DMS 273 (cell line): ENCODE results near the gene SUGP2.
"Not testable (repeated sequence)": the region's sequence is repeated elsewhere in the genome, so short reads cannot be mapped to it uniquely, and the experiment has no call there.

Source experiments
- DNase-seq: peaks from one replicate; lab custom pipeline; 2025; ENCODE audit not compliant: unreplicated experiment; lab: John Stamatoyannopoulos, UW

The SUGP2 gene

DNA sequence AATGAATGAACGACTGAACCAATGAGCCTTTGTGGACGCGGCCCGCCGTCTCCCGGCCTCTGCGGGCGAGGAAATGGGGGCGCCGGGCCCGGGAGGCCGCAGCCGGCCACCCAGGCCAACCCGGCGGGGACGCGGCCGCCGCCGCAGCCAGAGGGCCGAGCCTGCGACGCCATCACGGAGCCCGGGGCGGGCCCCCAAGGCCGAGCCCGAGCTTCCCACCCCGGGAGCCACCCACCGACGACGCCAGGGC lies 216 bp downstream of the SUGP2 start:
- no peak for DNase-seq

DNA sequence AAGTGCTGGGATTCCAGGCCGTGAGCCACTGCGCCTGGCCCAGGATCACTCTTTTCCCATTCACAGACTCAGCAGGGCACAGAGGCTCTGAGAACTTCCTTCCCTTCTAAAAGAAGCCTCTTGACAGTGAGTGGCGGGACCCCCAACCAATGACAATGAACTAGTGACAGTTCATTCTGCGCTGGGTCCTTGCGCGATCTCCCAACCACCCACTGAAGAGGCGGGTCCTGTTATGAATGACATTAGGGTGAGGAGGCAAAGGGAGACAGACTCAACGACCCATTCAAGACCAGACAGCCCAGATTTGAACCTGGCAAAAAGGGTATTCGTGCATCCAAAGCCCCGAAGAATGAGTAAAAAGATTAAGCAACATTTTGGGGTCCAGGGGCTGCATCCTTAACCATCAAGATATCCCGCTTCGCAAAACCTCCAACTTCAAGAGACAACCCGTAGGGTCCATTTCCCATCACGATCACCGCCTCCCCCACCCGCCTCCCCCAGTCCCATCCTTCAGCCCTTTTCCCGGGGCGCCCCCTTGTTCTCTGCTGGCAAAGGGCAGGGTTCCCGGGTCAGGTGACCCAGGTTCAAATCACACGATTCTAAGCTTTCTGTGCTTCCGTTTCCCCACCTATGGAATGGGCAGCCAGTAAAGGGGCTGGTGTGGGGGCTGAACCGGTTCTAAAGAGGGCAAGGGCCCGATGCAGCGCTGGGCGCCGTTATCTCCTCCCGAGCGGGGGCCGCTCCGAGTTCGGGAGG lies 719 bp downstream of the SUGP2 start:
- peak; percentile 72 for DNase-seq

DNA sequence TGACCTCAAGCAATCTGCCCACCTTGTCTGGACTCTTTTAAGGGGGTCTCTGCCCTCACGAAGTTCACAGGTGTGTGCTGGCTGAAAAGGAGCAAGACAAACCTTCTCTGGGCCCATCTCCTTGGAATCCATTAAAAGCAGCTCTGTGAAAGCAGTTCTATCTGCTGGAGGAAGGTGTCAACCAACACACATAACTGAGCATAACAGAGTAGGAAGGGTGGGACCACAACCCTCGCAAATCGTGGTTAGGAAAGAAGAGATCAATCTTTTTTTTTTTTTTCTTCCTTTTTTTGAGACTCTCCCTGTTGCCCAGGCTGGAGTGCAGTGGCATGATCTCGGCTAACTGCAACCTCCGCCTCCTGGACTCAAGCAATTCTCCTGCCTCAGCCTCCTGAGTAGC lies 1.4 kb downstream of the SUGP2 start:
- no peak for DNase-seq

DNA sequence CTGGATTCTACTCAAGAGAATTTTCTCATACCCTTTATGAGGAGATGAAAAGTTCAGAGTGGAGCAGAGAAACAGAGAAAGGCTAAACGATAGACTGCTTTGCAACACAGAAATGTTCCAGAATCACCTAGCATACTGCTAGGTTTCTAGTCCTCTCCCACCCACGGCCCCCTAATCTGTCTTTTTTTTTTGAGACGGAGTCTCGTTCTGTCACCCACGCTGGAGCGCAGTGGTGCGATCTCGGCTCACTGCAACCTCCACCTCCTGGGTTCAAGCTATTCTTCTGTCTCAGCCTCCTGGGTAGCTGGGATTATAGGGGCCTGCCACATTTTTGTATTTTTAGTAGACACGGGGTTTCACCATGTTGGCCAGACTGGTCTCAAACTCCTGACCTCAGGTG lies 4.8 kb downstream of the SUGP2 start:
- DNase-seq, result no peak

DNA sequence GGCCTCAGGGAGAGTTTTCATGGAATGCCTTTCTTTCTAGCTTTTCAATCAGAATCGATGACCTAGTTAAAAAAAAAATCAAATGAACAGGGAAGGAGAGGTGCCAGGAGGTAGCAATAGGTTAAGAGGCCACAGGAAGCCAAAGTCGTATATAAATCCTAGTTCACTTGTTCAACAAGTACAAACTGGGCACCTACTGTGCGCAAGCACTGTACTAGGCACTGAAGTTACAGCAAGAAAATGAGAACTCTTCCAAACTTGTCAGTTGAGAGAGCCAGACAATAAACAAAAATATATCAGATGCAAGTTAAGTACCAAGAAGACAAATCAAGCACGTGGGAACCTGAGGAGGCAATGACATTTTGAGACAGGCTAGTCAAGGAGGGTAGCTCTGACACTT lies 6.1 kb downstream of the SUGP2 start:
- DNase-seq, result no peak

DNA sequence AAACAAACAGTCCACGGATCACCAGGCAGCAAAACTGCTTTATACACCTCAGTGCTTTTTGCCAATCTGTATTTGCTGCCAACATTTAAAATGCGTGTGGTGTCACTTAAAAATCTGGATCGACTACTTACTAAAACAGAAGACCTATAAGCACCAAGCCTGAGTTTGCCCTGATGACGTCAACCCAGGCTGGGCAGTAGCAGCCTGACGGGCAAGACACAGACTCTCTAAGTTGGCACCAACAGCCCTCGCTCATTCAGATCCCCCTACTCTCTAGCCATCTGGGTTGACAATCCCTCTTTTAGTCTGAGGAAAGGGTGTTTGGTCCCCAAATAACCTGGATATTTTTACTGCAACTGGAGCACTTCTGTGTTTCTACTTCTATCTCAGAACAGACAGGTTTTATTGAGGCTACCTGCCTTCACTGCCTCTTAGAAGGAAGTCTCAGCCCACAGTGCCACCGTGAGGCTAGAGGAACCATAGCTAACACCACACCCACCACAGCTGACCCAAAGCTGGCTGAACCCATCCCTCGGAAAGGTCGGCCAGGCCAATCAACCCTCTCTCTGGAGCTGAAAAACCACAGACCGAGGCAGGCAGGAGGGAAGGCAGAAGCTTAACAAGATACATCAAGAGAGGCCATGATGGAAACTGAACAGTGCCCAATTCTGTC lies 6.9 kb downstream of the SUGP2 start:
- DNase-seq, result peak; percentile 20

DNA sequence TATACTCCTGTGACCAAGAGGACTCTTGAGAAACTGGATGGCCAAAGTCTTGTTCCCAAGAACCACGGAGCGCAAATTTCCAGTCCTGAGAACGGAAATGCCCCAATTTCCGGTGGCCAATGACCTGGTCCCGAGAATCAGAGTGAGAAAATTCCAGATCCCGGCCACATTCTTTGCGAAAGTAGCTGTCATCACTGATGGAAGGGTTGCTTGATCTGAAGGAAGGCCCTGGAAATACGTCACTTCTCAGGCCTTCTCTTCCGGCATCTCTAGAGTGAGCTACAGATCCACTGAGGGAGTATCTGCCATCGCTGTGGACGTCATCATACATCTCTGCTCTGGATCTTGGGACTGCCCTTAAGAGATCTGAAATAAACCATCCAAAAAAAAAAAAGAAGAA lies 7.5 kb downstream of the SUGP2 start:
- DNase-seq, result no peak

DNA sequence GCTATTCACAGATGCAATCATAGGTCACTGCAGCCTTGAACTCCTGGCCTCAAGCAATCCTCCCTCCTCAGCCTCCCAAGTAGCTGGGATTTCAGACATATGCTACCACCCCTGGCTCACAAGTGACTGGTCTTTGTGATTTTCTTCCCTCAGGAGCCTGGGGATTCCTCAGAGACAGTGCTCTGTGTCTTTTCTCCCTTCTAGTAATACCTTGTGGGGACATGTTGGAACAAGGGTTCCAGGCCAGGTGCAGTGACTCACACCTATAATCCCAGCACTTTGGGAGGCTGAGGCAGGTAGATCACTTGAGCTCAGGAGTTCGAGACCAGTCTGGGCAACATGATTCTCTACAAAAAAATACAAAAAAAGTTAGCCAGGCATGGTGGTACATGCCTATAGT lies 9.9 kb downstream of the SUGP2 start:
- not testable (repeated sequence) for DNase-seq

DNA sequence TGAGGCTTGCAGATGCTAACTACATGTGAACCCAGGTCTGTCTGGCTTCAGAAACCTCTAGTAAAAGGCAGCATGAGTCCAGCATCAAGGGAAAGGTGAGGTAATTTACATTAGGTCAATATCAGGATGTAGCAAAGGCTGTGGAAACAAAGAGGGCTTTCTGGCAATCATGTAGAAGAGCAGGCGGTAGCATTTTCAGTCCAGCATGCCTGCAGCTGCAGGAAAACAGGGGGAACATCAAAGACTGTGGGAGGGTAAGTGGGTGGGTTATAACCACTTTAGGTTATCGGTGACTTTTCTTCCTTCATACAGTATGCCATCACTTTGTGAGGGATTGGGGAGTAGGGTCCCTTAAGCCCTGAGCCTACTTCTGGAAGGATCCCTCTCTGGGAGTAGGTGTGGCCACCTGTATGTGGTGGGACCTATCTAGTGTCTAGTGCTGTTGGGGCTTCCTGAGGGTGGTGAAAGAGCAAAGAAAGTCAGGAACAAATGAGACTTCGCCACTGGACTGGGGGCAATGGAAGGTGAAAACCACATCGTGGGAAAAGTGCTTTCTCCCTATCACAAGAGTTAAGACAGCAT lies 10.8 kb downstream of the SUGP2 start:
- no peak for DNase-seq

DNA sequence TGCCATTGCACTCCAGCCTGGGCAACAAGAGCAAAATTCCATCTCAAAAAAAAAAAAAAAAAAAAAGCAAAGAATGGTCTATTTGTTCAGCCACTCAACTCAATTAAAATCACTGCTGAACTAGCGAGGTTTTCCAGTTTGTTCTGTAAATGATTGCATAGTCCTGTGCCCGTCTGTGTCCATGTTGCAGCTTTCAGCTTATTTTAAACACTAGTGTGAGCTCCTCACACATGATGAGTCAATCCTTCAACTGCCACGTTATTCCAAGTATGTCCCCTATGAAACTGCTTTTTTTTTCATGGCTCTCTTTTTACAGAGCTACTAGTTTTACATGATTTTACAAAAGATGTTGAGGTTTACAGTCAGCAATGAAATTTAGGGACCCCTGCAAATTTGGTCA lies 12.2 kb downstream of the SUGP2 start:
- DNase-seq, result no peak

DNA sequence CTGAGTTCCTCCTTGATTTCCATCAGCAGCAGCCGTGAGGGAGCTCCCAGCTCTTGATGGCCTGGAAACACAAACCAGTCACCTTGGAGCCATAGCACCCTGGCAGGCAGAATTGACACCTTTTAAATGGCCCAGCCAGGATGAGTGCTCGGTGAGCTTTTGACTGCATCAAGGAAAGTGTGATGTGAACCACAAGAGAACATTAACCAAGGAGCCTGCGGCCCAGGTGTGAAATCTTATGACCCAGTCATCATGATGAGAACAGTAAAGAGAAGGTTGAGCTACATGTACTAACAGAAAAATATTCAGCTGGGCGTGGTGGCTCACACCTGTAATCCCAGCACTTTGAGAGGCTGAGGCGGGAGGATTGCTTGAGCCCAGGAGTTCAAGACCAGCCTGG lies 22.8 kb downstream of the SUGP2 start:
- no peak for DNase-seq

DNA sequence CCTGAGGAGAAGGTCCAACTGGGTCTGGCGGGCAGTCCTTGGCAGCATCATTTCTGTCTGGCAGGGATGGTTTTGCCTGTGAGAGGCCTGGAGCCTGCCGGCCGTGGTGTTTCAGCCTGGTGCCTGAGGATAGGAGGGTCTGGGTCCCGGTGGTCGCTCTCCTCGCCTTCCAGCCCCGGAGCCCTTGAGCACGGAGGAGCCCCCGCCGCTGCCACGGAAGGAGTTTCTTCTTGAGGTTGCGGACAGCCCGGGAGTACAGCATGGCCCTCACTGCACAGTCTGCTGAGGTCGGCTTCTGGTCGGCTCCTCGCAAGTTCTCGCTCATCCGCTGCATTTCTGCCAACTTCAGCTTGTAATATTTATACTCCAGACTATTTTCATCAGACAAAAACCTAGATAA lies 23.4 kb downstream of the SUGP2 start:
- DNase-seq, result no peak

DNA sequence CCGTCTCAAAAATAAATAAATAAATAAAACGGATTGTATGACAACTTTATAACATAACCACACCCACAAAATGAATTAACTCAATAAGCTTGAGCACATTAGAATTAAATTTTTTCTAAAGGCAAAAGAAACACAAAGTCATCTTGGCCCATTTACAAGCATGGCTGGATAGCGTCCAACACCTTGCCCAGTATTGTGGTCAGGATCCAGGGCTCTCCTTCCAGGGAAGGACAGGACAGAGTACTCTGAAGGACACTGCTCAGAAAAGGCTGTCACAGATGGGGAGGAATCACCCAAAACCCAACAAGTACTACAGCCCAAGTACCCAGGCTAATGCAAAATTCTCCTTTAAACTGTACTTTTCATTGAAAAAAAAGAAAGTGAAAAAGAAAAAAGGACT lies 27.1 kb downstream of the SUGP2 start:
- no peak for DNase-seq

DNA sequence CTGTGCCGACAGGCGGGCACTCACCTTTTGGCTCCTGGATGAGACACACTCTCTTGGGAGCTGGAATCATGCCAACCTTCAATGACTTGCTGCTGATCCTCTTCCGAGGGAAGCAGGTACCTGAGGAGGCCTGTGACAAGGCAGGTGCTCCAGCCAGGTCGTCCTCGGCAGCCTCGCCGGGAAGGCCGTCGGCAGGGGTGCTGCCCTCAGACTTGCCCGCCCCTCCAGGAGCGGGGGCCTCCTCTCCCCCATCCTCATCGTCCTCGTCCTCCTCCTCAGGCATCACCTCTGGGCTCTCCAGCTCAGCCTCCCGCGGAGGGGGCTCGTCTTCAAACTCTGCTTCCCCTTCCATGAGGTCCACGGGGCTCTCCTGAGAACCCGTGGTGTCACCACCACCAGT lies 29.2 kb downstream of the SUGP2 start:
- DNase-seq, result no peak

DNA sequence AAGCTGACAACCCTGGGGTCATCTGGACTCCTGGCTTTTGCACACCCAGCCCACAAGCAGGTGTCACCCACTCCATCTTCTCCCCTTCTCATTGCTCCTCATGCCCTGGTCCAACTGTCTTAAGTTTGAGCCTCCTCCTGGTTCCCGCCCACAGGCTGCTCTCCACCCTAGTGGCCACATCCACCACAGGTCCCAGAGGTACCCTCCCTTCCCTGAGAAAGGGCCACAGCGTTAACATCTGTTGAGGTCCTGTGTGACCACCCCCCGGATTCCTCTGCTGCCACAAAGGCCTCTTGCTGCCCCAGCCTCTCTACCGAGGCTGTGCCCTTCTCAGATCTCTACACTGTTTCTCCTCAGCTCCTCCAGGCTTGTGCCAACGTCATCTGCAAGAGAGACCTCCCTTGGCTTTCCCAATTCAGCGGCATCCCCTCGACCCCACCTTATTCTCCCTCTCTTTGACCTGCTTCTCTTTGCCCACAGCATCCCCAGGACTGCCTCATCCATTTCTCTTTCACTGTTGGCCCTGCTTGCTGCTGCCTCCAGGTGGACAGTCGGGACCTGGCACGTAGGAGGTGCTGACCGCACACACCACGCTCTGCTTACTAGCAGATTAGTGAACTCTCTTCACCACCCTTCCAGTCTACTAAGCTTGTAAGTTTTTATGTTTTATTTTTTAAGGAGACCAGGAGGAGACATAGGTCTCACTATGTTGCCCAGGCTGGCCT lies 33.3 kb downstream of the SUGP2 start:
- DNase-seq, result no peak

DNA sequence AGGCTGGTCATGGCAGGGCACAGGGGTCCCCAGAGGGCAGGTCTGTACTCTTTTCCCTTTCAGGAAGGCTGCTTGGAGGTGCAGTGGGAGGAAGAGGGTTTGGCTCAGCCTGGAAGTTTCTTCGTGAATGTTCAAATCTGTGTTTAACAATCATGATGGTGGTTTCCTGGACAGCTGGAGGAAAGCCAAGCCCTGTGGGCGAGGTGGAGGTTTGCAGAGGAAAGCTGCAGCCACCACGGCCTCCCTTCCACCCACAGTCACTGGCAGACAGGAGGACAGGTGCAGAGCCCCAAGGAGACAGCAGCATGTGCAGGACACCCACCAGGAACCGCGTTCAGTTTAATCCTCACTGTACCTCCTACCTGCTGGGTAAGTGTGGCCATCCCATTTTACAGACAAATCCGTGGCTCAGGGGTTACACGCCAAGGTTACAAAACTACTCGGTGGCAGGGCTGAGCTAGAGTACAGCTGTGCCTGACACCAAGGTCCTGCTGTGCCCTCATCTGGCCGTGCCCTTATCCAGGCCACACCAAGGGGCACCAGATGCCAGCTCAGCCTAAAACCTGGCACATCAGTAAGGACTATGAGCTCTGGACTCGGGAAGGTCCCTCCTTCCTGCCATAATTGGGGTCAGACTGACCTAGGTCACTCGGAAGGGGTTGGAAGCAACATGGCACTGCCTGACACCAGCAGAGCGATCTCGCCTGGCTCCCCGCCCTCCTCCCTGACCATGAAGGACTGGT lies 34.1 kb downstream of the SUGP2 start:
- DNase-seq, result no peak

DNA sequence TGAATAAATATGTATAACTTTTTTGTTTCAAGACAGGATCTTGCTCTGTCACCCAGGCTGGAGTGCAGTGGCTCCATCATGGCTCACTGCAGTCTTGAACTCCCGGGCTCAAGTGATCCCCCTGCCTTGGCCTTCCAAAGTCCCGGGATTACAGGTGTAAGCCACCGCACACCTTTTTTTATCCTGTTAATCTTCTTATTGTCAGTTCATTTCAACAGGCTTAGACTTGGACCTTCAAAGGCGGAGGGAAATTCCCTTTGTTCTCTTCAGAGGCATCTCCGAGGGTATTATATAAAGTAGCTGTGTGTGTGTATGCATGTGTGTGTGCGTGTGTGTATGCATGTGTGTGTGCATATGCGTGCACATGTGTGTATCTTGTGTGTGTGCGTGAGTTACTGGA lies 35.0 kb downstream of the SUGP2 start:
- DNase-seq, result no peak

DNA sequence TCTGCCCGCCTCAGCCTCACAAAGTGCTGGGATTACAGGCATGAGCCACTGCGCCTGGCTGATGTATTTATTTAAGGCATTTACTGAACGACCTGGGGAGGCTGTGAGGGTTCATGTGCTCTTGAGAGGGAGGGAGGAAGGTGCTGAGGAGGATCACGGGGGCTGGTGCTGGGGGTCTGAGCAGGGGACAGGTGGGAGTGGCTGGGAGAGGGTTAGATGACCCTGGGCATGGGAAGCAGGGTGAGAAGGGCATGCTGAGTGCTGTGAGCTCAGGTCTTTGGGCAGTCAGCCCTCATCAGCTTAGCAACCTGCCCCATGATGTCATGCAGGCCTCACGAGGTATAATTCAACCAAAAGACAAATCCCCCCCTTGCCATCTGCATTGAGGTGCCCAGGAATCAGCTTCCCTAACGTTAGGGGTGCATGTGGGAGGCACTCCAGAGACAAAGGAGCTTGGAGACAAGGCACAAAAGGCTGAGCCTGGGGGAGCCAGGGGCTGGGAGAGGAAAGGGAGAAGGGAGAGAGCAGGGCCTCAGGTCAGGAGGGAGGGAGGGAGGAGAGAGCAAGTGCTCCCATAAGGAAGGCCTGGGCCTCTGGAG lies 36.4 kb downstream of the SUGP2 start:
- DNase-seq, result no peak

DNA sequence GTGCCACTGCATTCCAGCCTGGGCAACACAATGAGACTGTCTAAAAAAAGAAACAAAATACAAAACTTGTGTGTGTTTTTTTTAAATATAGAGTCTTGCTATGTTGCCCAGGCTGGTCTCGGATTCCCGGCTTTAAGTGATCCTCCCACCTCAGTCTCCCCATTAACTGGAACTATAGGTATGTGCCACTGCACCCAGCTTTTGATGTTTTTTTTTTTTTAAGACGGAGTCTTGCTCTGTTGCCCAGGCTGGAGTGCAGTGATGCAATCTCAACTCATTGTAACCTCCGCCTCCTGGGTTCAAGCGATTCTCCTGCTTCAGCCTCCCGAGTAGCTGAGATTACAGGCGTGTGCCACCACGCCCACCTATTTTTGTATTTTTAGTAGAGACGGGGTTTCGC lies 37.0 kb downstream of the SUGP2 start:
- no peak for DNase-seq

DNA sequence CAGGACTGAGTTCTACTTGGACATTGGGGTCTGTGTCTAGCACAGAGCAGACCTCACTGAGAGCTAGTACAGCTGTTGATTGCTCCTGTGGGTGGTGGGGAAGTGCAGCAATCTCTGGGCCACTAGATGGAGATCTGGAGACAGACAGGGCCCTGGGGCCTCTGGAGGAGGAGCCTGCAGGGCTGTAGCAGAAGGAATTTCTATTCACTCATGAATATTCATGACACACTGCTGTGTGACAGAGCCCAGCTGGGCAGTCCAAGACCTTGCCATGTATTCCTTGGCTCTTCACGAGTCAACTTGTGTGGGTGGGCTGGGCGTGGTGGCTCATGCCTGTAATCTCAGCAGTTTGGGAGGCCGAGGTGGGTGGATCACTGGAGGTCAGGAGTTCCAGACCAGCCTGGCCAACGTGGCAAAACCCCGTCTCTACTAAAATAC lies 37.5 kb downstream of the SUGP2 start:
- peak; percentile 96 for DNase-seq

DNA sequence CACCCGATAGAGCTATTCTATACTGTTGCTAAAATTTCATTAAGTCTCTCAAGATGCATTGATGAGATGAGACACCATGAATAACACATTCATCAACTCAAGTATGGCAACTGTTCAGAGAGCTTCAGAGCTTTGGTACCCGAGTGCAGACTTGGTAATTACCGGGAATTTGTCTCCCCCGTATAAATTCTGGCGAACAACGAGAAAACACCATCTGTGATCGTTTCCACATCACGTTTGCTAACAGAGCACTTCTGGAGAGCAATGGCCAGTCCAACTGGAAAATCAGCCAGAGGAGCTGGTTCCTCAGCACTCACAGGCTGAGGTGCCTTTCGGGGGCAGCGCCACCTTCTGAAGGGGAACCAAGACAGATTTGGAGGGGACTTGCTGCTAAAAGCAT lies 40.2 kb downstream of the SUGP2 start:
- DNase-seq, result peak; percentile 71
